ENCODE measurements around the gene AOC1.

- TF ChIP-seq POLR2AphosphoS5 (IDR thresholded peaks at IDR 0.05; ENCODE audit: low read depth, low read length) (no peak), REST (IDR thresholded peaks at IDR 0.05; ENCODE audit: insufficient read depth in 1 of 2, low read depth in 2 of 2, low read length in 2 of 2) (no peak), TAF1 (IDR thresholded peaks at IDR 0.05; ENCODE audit: borderline replicate concordance, insufficient read depth, low read length) (no peak)
Measured at GRCh38 chr7:150828384-150828783, 23.9 kb upstream of the AOC1 start.
